ENCODE data around the gene TMOD4.
A peak's percentile ranks its signal among the peaks of the same experiment; 100 is the strongest.

The TMOD4 gene

GRCh38 chr1:151145304-151146071, 30.3 kb downstream of the TMOD4 start:
- Histone ChIP-seq H3K27me3 (ENCODE audit: insufficient read depth, low read length) (no peaks in the 10 kb centered on the region), H3K9me3 (ENCODE audit: low read length) (no peaks in the 10 kb centered on the region), H3K4me3 (ENCODE audit: low read length) (peak overlapping the region; percentile 77), H2AFZ (ENCODE audit: low read depth, low read length) (peak overlapping the region; percentile 35), H3K4me1 (ENCODE audit: insufficient read depth, low read length) (peaks cover 36% of the 10 kb centered on the region), H3K36me3 (ENCODE audit: insufficient read depth, low read length) (peaks cover 5% of the 10 kb centered on the region)

- Histone ChIP-seq H3K27me3 (ENCODE audit: insufficient read depth, low read length) (no peaks in the 10 kb centered on the region), H3K4me3 (ENCODE audit: low read length) (peak overlapping the region; percentile 77), H2AFZ (ENCODE audit: low read depth, low read length) (no peak overlapping the region), H3K4me1 (ENCODE audit: insufficient read depth, low read length) (peaks cover 36% of the 10 kb centered on the region), H3K36me3 (ENCODE audit: insufficient read depth, low read length) (peaks cover 10% of the 10 kb centered on the region), H3K9me3 (ENCODE audit: low read length) (no peaks in the 10 kb centered on the region)
Observed at GRCh38 chr1:151144474-151145303, 31.1 kb downstream of the TMOD4 start.

- Histone ChIP-seq H3K4me3 (ENCODE audit: low read length) (no peak overlapping the region), H3K9me3 (ENCODE audit: low read length) (no peaks in the 10 kb centered on the region), H2AFZ (ENCODE audit: low read depth, low read length) (no peak overlapping the region), H3K36me3 (ENCODE audit: insufficient read depth, low read length) (peaks cover 17% of the 10 kb centered on the region), H3K27me3 (ENCODE audit: insufficient read depth, low read length) (no peaks in the 10 kb centered on the region), H3K4me1 (ENCODE audit: insufficient read depth, low read length) (peaks cover 36% of the 10 kb centered on the region)
Observed at GRCh38 chr1:151143986-151144385, 31.8 kb downstream of the TMOD4 start.

GRCh38 chr1:151143057-151143435, 32.7 kb downstream of the TMOD4 start:
- H3K4me3 ChIP-seq (ENCODE audit: low read length) = no peak overlapping the region
- H3K4me1 ChIP-seq (ENCODE audit: insufficient read depth, low read length) = peaks cover 36% of the 10 kb centered on the region
- H3K27me3 ChIP-seq (ENCODE audit: insufficient read depth, low read length) = no peaks in the 10 kb centered on the region
- no peak overlapping the region for H2AFZ ChIP-seq (ENCODE audit: low read depth, low read length)
- peaks cover 21% of the 10 kb centered on the region for H3K36me3 ChIP-seq (ENCODE audit: insufficient read depth, low read length)
- H3K9me3 ChIP-seq (ENCODE audit: low read length) = no peaks in the 10 kb centered on the region

GRCh38 chr1:151142411-151143056, 33.2 kb downstream of the TMOD4 start:
- H3K36me3 ChIP-seq (ENCODE audit: insufficient read depth, low read length) = peaks cover 26% of the 10 kb centered on the region
- peaks cover 33% of the 10 kb centered on the region for H3K4me1 ChIP-seq (ENCODE audit: insufficient read depth, low read length)
- H3K4me3 ChIP-seq (ENCODE audit: low read length) = no peak overlapping the region
- no peak overlapping the region for H2AFZ ChIP-seq (ENCODE audit: low read depth, low read length)
- H3K9me3 ChIP-seq (ENCODE audit: low read length) = no peaks in the 10 kb centered on the region
- no peaks in the 10 kb centered on the region for H3K27me3 ChIP-seq (ENCODE audit: insufficient read depth, low read length)

- H3K36me3 ChIP-seq (ENCODE audit: insufficient read depth, low read length) = peaks cover 67% of the 10 kb centered on the region
- H2AFZ ChIP-seq (ENCODE audit: low read depth, low read length) = no peak overlapping the region
- H3K9me3 ChIP-seq (ENCODE audit: low read length) = no peaks in the 10 kb centered on the region
- H3K4me3 ChIP-seq (ENCODE audit: low read length) = no peak overlapping the region
- H3K27me3 ChIP-seq (ENCODE audit: insufficient read depth, low read length) = no peaks in the 10 kb centered on the region
- no peaks in the 10 kb centered on the region for H3K4me1 ChIP-seq (ENCODE audit: insufficient read depth, low read length)
Observed at GRCh38 chr1:151137789-151138188, 38.0 kb downstream of the TMOD4 start.

- H3K36me3 ChIP-seq (ENCODE audit: insufficient read depth, low read length) = peaks cover 63% of the 10 kb centered on the region
Observed at GRCh38 chr1:151135433-151136385, 40.1 kb downstream of the TMOD4 start.

GRCh38 chr1:151134991-151135390, 40.8 kb downstream of the TMOD4 start:
- Histone ChIP-seq H3K4me3 (ENCODE audit: low read length) (no peak overlapping the region), H3K36me3 (ENCODE audit: insufficient read depth, low read length) (peaks cover 60% of the 10 kb centered on the region), H2AFZ (ENCODE audit: low read depth, low read length) (no peak overlapping the region), H3K9me3 (ENCODE audit: low read length) (no peaks in the 10 kb centered on the region), H3K4me1 (ENCODE audit: insufficient read depth, low read length) (no peaks in the 10 kb centered on the region), H3K27me3 (ENCODE audit: insufficient read depth, low read length) (no peaks in the 10 kb centered on the region)

More at GRCh38 chr1:151135433-151136385, 40.1 kb downstream of the TMOD4 start:
- H2AFZ ChIP-seq (ENCODE audit: low read depth, low read length) = no peak overlapping the region
- H3K9me3 ChIP-seq (ENCODE audit: low read length) = no peaks in the 10 kb centered on the region
- no peaks in the 10 kb centered on the region for H3K27me3 ChIP-seq (ENCODE audit: insufficient read depth, low read length)
- H3K4me3 ChIP-seq (ENCODE audit: low read length) = no peak overlapping the region
- H3K4me1 ChIP-seq (ENCODE audit: insufficient read depth, low read length) = no peaks in the 10 kb centered on the region

- Histone ChIP-seq H3K4me1 (ENCODE audit: insufficient read depth, low read length) (no peaks in the 10 kb centered on the region), H3K9me3 (ENCODE audit: low read length) (no peaks in the 10 kb centered on the region), H3K36me3 (ENCODE audit: insufficient read depth, low read length) (peaks cover 54% of the 10 kb centered on the region), H2AFZ (ENCODE audit: low read depth, low read length) (no peak overlapping the region), H3K27me3 (ENCODE audit: insufficient read depth, low read length) (no peaks in the 10 kb centered on the region), H3K4me3 (ENCODE audit: low read length) (no peak overlapping the region)
Observed at GRCh38 chr1:151134396-151134795, 41.4 kb downstream of the TMOD4 start.

GRCh38 chr1:151133018-151133806, 42.6 kb downstream of the TMOD4 start:
- Histone ChIP-seq H3K27me3 (ENCODE audit: insufficient read depth, low read length) (no peaks in the 10 kb centered on the region), H3K4me1 (ENCODE audit: insufficient read depth, low read length) (no peaks in the 10 kb centered on the region)

GRCh38 chr1:151132335-151133017, 43.3 kb downstream of the TMOD4 start:
- Histone ChIP-seq H3K36me3 (ENCODE audit: insufficient read depth, low read length) (peaks cover 41% of the 10 kb centered on the region), H3K4me1 (ENCODE audit: insufficient read depth, low read length) (no peaks in the 10 kb centered on the region), H3K9me3 (ENCODE audit: low read length) (no peaks in the 10 kb centered on the region), H2AFZ (ENCODE audit: low read depth, low read length) (no peak overlapping the region), H3K4me3 (ENCODE audit: low read length) (no peak overlapping the region), H3K27me3 (ENCODE audit: insufficient read depth, low read length) (no peaks in the 10 kb centered on the region)

More at GRCh38 chr1:151133018-151133806, 42.6 kb downstream of the TMOD4 start:
- Histone ChIP-seq H2AFZ (ENCODE audit: low read depth, low read length) (no peak overlapping the region), H3K4me3 (ENCODE audit: low read length) (no peak overlapping the region), H3K36me3 (ENCODE audit: insufficient read depth, low read length) (peaks cover 48% of the 10 kb centered on the region), H3K9me3 (ENCODE audit: low read length) (no peaks in the 10 kb centered on the region)

Measured in neuron (in vitro differentiated cells).